NCI-H1694 (cell line): ENCODE results near the gene TAS2R60.
"Not testable (repeated sequence)": the region's sequence is repeated elsewhere in the genome, so short reads cannot be mapped to it uniquely, and the experiment has no call there.

Experiments used
- DNase-seq: peaks from one replicate; lab custom pipeline; 2025; lab: John Stamatoyannopoulos, UW

TAS2R60 gene

DNA sequence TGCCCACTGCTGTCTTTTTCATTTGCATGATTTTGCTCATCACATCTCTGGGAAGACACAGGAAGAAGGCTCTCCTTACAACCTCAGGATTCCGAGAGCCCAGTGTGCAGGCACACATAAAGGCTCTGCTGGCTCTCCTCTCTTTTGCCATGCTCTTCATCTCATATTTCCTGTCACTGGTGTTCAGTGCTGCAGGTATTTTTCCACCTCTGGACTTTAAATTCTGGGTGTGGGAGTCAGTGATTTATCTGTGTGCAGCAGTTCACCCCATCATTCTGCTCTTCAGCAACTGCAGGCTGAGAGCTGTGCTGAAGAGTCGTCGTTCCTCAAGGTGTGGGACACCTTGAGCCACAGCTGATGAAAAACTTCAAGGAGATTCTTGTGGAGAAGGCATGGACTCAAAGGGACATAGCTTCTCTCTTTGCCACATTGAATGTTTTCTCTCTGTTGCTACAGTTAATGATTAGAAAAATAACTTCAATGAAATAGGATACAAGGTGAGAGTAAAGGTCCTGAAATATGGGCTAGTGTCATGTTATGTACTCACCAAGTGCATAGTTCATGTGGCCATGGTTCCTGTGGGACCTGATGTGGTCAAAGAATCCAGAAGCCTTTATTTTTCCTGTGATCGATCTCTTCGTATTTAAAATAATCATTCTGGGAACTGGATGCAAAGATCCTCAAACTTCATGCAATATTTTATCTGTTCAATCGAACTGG is 970 bp downstream of the TAS2R60 start:
- DNase-seq, result no peak

DNA sequence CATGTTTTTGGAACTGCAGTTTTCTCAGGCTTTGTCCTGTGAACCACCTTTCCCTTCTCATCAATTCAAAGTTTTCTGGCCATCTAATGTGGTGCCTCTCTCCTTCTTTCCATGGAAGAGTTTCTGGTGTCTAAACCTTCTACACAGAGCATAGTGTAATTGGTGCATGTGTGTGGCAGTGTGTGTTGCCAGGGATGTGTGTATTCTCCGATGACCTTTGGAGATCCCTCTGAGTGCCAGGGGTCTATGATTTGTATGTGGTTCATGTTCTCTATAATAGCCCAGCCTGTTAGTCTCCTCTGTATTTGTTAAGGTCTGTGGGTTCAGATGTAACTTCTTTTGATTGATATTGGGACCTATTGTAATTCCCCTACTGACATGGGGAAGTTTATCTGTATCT is 1.5 kb downstream of the TAS2R60 start:
- no peak for DNase-seq

DNA sequence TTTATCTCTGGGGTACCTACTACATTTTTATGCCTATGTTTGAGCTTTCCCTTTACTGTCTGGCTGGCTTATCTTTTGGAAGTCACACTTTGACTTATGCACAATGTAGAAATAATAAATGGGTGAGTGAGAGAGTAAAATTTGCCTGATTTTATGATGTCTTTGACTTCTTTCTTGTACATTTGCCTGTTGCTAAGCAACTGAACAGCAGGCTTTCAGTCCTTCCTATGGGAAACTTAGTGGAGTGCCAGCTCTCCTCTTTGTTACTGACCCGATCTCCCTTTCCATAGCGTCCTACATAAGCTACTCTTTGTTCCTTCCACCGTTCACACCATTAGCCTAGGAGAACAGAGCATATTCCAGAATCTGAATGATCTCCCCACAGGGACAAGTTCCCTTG is 4.2 kb downstream of the TAS2R60 start:
- DNase-seq, result no peak

DNA sequence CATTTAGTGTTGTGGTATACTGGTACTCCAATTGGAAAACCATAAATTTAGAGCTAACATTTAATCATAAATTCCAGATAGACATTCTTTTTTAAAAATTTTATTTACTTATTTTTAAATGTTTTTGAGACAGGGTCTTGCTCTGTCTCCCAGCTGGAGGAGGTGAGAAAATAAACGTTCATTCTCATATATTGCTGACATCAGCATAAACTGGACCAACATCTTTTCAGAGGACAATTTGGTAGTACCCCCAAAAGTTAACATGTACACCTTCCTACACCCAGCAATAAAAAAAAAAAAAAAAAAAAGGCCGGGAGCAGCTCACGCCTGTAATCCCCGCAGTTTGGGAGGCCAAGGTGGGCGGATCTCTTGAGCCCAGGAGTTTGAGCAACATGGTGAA is 5.2 kb downstream of the TAS2R60 start:
- no peak for DNase-seq

DNA sequence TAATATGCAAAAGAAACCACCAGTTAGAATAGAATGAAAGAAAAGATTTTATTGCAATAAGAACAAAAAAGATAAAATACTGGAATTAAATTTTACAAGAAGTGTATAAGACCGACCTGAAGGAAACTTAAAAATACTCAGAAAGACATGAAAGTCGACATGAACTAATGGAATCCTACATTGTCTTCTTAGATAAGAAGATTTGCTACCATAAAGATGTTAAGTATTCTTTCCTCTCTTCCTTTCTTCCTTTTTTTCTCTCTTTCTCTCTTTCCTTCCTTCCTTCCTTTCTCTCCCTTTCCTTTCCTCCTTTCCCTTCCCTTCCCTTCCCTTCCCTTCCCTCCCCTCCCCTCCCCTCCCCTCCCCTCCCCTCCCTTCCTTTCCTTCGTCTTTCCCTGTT is 6.5 kb downstream of the TAS2R60 start:
- DNase-seq, result no peak

DNA sequence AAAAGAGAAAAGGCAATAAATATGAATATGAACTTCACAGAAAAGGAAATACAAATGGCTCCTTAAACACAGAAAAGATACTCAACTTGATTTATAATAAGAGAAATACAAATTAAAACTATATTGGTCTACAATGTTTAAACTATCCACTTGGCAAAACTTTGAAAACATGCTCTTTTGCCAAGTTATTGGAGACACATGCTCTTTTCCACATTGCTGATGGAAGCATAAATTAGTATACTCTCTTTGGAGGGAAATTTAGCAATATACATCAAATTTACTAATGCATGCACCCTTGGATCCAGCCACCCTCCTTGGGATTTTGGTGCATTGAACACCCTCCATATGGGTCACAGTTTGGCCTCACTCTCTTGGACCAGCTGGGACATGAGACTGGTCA is 7.9 kb downstream of the TAS2R60 start:
- DNase-seq, result no peak

DNA sequence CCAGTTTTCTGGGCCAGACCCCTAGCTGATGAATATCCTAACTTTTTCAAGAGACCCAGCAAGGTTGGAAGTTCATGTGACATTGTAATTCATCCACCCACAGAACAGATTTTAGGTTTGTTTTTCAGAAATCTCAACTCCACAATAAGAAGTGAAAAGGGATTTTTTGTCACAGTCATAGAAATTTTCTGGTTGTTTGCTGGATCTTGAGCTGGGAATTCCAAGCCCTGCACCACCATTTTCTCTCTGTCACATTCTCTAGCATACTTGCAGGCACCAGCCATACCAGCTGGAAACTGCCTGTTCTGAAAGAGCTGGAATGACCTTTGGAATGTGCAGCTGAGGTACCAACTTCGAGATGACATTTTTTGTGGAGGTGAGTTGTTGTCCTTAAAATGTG is 8.5 kb downstream of the TAS2R60 start:
- DNase-seq, result no peak

DNA sequence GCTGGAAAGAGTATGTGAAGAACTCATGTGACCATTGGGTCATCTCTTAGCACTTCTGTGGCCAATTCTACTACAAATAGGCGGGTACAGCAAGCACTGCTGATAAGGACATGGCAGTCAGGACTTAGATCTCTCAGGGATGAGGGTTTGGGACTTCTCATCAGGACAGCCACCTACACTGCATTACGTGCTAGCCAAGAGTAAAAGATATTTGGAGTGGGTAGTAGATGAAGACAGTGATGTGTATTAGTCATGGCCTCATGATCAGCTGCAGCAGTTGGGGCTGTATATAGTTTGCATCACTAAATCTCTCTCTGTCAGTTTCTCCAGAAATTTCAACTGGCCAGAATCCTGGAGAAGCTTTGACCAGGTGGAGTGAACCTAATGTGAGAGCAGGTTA is 9.2 kb downstream of the TAS2R60 start:
- no peak for DNase-seq

DNA sequence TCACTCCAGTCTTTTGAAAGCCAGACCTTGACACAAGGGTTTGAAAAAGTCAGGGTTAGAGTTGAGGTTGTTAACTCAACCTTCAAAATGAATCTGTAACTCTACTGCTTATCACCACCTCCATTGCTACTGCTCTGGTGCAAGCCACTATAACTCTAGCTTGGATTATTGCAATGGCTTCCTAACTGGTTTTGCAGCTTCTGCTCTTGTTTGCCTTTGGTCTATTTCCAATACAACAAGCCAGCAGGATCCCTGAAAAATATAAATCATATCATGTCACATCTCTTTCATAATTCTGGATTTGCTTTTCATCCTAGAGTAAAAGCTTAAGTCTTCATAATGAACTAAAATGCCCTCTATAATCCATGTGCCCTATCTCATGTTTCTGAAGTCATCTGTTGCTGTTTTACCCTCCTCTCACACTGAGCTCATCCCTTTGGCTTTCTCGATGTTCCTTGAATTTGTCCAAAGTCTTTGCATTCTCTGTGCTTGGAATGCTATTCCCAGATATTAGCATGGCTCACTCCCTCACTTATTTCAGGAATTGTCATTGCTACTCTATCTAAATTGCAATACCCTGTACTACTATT is 10.9 kb downstream of the TAS2R60 start:
- no peak for DNase-seq

DNA sequence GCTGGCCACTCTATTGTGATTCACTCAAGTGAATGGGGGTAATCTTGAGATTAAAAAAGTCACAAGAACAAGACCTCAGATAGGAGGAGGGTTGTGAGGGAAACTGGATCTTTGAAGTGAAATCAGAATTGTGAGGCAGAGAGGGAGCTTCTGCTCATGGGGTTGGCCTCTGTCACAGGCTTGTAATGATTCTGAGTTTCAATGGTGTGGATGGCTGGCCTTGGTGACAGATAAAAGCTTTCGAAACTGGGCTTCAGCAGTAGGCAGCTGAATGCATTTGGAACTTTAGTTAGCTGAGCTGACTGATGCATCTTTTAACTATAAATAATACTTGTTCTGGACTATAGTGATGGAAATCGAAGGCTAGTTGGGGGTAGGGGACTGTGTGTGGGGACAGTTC is 12.2 kb downstream of the TAS2R60 start:
- DNase-seq, result no peak

DNA sequence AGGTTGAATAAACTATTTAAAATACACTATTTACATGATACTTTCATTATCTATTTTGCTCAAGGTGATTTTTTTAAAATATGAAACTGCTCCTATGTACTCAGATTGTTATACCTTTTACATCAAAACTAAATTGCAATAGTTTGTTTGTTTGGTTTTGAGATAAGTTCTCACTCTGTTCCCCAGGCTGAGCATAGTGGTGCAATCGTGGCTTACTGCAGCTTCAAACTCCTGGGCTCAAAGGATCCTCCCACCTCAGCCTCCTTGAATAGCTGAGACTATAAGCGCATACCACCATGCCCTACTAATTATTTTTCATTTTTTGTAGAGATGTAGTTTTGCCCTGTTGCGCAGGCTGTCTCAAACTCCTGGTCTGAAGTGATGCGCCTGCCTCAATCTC is 12.7 kb downstream of the TAS2R60 start:
- DNase-seq, result no peak

DNA sequence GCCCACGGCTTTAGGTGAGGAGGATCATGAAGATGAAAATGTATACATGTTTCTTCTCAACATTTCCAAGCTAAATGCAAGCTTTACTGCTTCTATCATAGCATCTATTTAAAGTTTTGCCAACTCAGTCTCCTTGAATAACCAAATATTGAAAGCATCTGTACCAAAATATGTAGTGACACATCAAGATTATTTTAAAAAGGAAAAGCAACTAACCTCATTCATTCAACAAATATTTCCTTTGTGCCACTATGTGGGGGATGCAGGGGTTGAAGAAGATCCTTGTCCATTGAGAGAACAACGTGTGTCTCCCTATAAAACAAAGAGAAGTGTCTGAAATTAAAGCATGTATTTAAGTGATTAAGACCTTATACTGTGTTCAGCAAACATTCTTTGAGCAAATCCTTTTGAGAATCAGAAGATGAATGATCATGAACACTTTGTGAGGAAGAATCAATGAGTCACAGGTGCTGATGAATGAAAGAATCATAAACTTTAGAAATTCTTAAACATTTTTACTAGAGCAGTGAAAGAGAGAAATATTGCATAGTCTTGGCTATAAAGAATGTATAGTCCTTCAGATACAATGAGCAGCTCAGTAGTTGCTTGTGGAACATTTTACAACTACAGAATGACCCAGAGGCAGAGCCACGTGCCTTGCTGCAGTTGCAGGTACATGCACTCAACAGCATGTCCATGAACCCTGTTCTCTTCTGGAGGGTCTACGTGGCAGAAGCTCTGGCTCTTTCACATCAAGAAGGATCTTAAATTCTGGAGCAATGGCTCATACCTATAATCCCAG is 13.9 kb downstream of the TAS2R60 start:
- no peak for DNase-seq

DNA sequence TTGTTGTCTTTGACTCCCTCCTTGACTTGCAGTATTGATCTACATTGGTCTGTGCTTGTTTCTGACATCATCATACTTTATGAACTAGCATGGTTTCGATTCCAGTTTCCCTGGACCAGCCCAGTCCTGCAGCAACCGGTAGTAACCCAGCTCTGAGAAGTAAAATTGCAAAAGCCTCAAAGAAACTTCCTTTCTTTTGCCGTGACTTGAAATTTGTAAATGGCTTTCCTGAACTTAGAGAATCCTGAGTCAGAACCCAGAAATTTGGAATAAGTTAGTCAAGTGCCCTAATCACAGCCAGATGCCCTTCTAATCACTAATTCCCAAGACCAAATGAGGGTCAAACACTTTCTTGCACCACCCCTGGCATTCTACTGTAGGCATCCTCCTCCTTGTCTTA is 15.0 kb downstream of the TAS2R60 start:
- DNase-seq, result no peak

DNA sequence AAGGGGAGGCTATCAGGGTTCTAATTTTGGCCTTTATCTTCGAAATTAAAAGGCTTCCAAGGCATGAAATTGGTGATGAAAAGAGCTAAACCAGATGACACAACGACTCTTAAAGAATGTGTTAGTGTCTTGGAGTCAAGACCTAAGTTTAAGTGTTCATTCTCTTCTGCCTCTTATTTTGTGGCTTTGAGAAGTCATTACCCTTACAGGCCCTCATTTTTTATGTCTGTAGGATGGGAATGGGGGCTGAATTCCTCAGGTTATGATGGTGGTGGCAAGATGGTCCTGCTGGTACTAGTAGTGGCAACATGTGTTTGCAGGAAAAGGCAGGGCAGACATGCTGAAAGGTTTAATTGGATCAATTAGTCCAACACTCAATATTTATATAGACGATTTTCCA is 15.4 kb downstream of the TAS2R60 start:
- DNase-seq, result no peak

DNA sequence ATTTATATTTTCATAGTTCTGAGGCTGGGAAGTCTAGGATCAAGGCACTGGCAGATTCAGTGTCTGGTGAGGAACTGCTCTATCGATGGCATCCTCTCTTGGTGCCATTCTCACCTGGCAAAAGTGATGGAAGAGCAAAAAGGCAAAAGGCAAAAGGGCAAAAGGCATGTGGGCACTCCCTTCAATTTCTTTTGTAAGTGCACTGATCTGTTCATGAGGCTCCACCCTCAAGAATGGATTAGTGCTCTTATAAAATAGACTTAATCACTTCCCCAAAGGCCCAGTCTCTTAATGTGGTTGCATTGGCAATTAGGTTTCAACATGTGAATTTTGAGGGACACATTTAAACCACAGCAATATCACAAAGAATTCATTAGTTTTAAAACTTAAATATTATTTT is 16.1 kb downstream of the TAS2R60 start:
- no peak for DNase-seq

DNA sequence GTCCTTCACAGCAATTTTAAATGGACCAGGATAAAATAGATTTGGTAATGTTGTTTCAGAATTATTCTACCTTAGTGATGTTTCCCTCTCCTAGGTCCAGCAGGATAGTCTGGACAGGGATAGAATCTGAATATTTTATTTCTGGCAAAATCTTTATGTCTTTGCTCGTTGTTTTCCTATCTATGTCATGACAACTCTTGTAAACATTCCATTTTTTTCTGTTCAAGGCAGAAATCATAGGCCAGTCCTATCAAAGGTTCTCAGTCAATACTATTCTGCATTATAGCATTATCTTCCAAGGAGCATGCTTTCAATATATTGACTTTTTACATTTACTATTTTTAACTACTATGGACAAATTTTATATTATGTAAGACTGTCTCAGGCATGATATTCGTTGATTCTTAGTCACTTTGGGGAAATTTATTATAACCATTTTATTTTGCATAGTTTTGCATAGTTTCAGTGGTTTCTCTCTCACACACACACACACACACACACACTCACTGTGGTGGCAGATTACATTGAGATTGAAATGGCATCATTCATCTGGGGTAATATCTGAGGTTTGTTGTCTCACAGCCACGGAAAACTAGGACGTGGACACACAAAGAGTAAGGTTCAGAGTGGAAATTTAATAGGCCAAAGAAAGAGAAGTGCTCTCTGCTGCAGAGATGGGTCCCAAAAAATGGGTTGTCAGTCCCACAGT is 17.2 kb downstream of the TAS2R60 start:
- no peak for DNase-seq

DNA sequence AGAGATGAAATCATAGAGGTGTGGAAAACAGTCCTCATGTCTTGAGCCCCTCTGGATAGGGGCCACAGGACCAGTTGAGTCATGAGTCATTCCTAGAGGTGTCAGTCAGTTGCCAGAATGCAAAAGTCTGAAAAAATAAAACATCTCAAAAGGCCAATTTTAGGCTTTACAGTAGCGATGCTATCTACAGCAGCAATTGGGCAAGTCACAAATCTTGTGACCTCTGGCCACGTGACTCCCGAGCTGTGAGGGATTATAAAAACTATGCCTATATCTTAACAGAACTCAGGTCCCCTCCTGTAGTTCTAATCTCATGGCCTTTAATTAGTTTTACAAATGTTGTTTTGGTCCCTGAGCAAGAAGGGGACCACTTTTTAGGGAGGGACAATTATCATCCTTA is 18.8 kb downstream of the TAS2R60 start:
- DNase-seq, result no peak

DNA sequence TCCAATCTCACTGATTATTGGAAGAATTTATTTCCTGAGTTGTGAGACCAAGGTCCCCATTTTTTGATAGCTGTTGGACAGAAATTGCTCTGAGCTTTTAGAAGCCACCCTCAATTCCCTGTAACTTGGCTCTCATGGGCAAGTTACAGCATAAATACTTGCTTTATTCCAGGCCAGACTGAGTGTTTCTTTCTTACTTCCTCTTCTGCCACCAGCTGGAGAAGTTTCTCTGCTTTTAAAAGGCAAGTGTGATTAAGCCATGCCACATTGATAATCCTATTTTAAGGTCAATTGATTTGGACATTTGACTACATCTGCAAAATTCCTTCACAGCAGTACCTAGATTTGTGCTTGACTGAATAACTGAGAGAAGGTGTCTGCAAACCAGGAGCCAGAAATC is 20.3 kb downstream of the TAS2R60 start:
- no peak for DNase-seq

DNA sequence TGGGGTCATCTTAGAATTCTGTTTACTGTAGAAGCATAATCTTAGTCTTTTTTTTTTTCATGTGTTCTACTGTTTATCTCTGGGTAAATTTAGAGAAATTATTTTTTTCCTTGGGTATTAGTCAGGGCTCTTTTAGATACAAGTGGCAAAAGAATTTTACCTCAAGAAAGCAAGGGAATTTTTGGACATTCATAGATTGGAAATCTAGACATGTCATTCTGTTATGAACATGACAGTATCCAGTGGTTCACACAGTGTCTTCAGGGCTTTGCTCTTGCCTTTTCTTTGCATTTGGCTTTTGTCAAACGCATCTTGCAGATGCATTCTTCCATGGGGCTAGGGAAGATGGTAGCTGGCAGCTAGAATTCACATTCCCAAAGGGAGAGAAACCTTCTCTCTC is 20.7 kb downstream of the TAS2R60 start:
- no peak for DNase-seq

DNA sequence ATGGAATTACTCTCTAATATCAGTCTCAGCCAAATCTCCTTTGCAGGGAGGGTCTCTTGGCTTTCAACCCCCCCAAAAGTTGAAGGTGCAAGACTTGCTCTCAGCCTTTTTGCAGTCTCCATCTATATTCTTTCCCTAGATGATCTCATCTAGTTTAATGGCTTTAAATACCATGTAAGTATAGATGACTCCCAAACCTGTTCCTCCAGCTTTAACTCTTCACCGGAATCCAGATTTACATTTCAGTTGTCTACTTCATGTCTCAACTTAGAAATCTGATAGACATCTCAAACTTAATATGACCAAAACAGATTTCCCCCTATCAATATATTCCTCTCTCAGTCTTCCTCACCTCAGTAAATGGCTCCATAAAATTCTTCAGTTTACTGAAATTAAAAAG is 24.5 kb downstream of the TAS2R60 start:
- DNase-seq, result no peak

DNA sequence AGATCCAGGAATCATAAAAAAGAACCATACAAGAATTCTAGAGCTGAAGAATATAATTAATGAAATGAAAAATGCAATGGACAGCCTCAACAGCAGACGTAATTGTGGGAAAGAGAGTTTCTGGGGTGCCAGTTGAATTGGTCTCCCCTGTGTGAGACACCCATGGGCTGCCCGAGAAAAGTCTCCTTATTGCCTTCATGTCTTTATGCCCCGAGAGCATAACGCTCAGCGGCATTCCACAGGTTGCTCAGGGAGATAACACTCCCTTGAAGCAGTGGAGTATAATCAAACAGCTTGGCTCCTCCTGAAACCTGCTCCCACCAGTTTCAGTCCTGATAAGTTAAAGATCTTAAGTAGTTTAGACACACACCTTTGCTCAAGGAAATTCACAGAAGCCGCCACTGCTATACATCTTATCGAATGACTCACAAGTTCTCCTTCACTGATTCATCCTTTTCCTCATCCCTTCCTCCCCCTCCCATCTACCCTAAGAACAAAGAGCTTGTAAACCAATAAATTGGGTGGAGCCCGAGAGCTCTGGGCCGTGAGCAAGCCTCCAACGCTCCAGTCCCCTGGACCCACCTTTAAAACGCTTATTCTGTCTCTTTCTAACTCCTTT is 28.9 kb downstream of the TAS2R60 start:
- DNase-seq, result not testable (repeated sequence)

DNA sequence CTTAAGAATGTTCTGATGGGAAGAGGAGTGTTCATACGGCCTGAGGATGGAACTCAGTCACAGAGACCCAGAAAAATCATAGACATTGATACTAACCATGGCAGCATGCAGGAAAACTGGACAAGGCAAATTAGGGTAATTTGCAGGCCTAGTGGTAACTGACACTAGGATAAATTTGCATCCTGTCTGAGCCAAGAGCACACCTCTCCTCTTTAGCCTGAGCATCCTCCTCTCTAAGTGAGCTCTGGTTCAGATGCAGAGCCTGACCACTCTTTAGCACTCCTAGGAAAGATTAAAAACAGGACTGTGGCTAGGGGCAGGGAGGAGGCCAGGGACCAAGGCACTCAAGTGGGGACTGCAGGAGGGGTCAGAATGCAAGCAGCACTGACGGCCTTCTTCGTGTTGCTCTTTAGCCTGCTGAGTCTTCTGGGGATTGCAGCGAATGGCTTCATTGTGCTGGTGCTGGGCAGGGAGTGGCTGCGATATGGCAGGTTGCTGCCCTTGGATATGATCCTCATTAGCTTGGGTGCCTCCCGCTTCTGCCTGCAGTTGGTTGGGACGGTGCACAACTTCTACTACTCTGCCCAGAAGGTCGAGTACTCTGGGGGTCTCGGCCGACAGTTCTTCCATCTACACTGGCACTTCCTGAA is 34.4 kb downstream of the TAS2R60 start, which contains the start of gene TAS2R41:
TSS of gene TAS2R41 (plus strand) at position 373 of the 650 bp plus-strand sequence. CDS start at position 373, 0 bp downstream.
- no peak for DNase-seq
